OCI-LY1 (cell line): ENCODE measurements around the gene DPY19L1.
"Not testable (repeated sequence)": the region's sequence is repeated elsewhere in the genome, so short reads cannot be mapped to it uniquely, and the experiment has no call there.

Experiments
- EZH2 ChIP-seq: fragments of 200-600 bp; sonication (generic), shearing (Covaris generic); IDR thresholded peaks from 2 replicates; pipeline ENCODE4 v1.8.0; 2017; ENCODE audit warnings: borderline replicate concordance, mixed run types, mild to moderate bottlenecking, antibody characterized with exemption, low read length, moderate library complexity, mixed read lengths
- TF ChIP-seq, protein P1 (sequence below): fragments of 200-600 bp; sonication (generic), shearing (Covaris generic); IDR thresholded peaks from 2 replicates; pipeline ENCODE4 v1.5.1; 2017; ENCODE audit warnings: mild to moderate bottlenecking, antibody characterized with exemption, low read length, moderate library complexity, mixed read lengths

DNA sequence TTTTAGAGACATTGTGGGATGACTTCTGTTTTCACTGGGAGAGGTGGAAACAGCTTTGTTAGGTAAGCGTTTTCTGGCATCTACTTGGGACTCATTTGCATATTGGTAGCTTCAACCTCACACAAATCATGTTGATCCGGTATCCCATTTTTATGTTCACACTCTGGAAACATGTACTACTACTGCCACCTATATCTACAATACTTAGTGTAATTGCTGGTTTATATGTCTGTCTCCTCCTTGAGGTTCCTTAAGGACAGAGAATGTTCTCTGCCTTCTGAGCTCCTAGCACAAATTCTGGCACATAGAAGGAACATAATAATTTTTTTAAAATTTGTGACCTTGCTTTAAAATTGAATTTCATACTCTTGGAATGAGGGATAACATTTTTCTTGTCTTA is 28.1 kb upstream of the DPY19L1 start:
- TF ChIP-seq, protein P1, sequence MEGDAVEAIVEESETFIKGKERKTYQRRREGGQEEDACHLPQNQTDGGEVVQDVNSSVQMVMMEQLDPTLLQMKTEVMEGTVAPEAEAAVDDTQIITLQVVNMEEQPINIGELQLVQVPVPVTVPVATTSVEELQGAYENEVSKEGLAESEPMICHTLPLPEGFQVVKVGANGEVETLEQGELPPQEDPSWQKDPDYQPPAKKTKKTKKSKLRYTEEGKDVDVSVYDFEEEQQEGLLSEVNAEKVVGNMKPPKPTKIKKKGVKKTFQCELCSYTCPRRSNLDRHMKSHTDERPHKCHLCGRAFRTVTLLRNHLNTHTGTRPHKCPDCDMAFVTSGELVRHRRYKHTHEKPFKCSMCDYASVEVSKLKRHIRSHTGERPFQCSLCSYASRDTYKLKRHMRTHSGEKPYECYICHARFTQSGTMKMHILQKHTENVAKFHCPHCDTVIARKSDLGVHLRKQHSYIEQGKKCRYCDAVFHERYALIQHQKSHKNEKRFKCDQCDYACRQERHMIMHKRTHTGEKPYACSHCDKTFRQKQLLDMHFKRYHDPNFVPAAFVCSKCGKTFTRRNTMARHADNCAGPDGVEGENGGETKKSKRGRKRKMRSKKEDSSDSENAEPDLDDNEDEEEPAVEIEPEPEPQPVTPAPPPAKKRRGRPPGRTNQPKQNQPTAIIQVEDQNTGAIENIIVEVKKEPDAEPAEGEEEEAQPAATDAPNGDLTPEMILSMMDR: not testable (repeated sequence)
- not testable (repeated sequence) for TF ChIP-seq EZH2
